H1 (cell line): ENCODE results near the gene SPG7.

ENCODE experiments used
- CEBPB ChIP-seq: IDR thresholded peaks from 2 replicates; pipeline ENCODE4 v1.6.1; 2012; ENCODE audit warnings: low read depth, low read length
- CTCF ChIP-seq, 3 experiments: IDR thresholded peaks; 1 replicate in 2 of 3; 2 replicates in 1 of 3; pipeline versions ENCODE4 v1.5.1 to v1.6.1; 2011; ENCODE audit warnings: low read length in 3 of 3, mild to moderate bottlenecking in 3 of 3, inconsistent platforms in 2 of 3, low read depth in 1 of 3, moderate library complexity in 1 of 3; ENCODE audit not compliant: insufficient read depth in 1 of 3; ENCODE audit errors: control extremely low read depth in 1 of 3
- EGR1 ChIP-seq: IDR thresholded peaks from 2 replicates; pipeline ENCODE4 v1.6.1; 2011; ENCODE audit warnings: low read depth, low read length, borderline replicate concordance
- EP300 ChIP-seq, 2 experiments: IDR thresholded peaks; 1 replicate in 1 of 2; 2 replicates in 1 of 2; pipeline ENCODE4 v1.6.1; 2011 to 2012; ENCODE audit warnings: low read depth in 2 of 2, low read length in 2 of 2, mild to moderate bottlenecking in 2 of 2, borderline replicate concordance in 1 of 2, inconsistent platforms in 1 of 2, moderate library complexity in 1 of 2
- JUND ChIP-seq: IDR thresholded peaks from 2 replicates; pipeline ENCODE4 v1.6.1; 2011; ENCODE audit warnings: mild to moderate bottlenecking, improper control_type of control experiment, low read length
- RAD21 ChIP-seq, 2 experiments: IDR thresholded peaks in 1 of 2; conservative IDR thresholded peaks in 1 of 2; 2 replicates each; pipeline ENCODE4 v1.6.1; 2011; ENCODE audit warnings: low read depth in 2 of 2, low read length in 2 of 2, improper control_type of control experiment in 1 of 2, inconsistent platforms in 1 of 2, mild to moderate bottlenecking in 1 of 2, moderate library complexity in 1 of 2
- RBBP5 ChIP-seq: IDR thresholded peaks from 2 replicates; pipeline ENCODE4 v1.7.1; 2012; ENCODE audit warnings: low read depth, mild to moderate bottlenecking, inconsistent platforms, low read length, moderate library complexity, borderline replicate concordance
- RFX5 ChIP-seq: IDR thresholded peaks from 2 replicates; pipeline ENCODE4 v1.6.1; 2011; ENCODE audit warnings: low read depth, low read length, improper control_type of control experiment, borderline replicate concordance
- SIN3A ChIP-seq, 2 experiments: IDR thresholded peaks in 1 of 2; conservative IDR thresholded peaks in 1 of 2; 2 replicates each; pipeline ENCODE4 v1.6.1; 2011 to 2012; ENCODE audit warnings: low read length in 2 of 2, improper control_type of control experiment in 1 of 2, low read depth in 1 of 2, mild to moderate bottlenecking in 1 of 2
- SP1 ChIP-seq: IDR thresholded peaks from 2 replicates; pipeline ENCODE4 v1.6.1; 2011; ENCODE audit warnings: low read depth, low read length
- ZNF274 ChIP-seq: IDR thresholded peaks from 2 replicates; pipeline ENCODE4 v1.7.0; 2012; ENCODE audit warnings: low read length, borderline replicate concordance; ENCODE audit errors: extremely low read depth

GRCh38 chr16:89556750-89557689, 48.8 kb downstream of the SPG7 start:
- TF ChIP-seq RBBP5 (no peak), CTCF (IDR thresholded peaks at IDR 0.05; ENCODE audit: control extremely low read depth in 1 of 3, insufficient read depth in 1 of 3, low read depth in 1 of 3, low read length in 3 of 3) (peak; percentile 81 to 96 (median 93)), ZNF274 (no peak), RFX5 (no peak), EGR1 (no peak), SIN3A (conservative IDR thresholded peaks at IDR 0.05 in 1 of 2, IDR thresholded peaks at IDR 0.05 in 1 of 2; ENCODE audit: low read depth in 1 of 2, low read length in 2 of 2) (no peak; a peak in 1 of 4 replicates), EP300 (IDR thresholded peaks at IDR 0.05; ENCODE audit: borderline replicate concordance in 1 of 2, low read depth in 2 of 2, low read length in 2 of 2) (no peak), SP1 (no peak), JUND (no peak), RAD21 (IDR thresholded peaks at IDR 0.05 in 1 of 2, conservative IDR thresholded peaks at IDR 0.05 in 1 of 2; ENCODE audit: low read depth in 2 of 2, low read length in 2 of 2) (peak; percentile 49 to 64; a peak in 3 of 4 replicates), CEBPB (no peak)
